Keratinocyte (primary cell): Measurements from ENCODE around the gene TRPC4AP. TPM values are rescaled to one million over a fixed set of nuclear protein-coding genes. Genes with fewer than 3 reads are reported as not detected.

Source experiments
- DNase-seq: peaks from one replicate; pipeline ENCODE4 v3.0.0-alpha.2; 2011; ENCODE audit warnings: low read depth, missing footprints, low spot score
- FAIRE-seq: peaks from 2 replicates; lab custom pipeline; 2011; peaks lifted over from hg19 to GRCh38; lab: Jason Lieb, UNC
- H2AFZ ChIP-seq: 2 replicates; pipeline ENCODE4 v1.6.0; 2012; ENCODE audit warnings: low read length, control low read depth, inconsistent platforms; ENCODE audit not compliant: control insufficient read depth
- H3K27ac ChIP-seq: 2 replicates; pipeline ENCODE4 v1.5.1; 2011; ENCODE audit warnings: low read length; ENCODE audit not compliant: control insufficient read depth, insufficient read depth
- H3K27me3 ChIP-seq: 3 replicates; pipeline ENCODE4 v1.6.0; 2011; ENCODE audit warnings: low read length; ENCODE audit not compliant: control insufficient read depth, insufficient read depth; ENCODE audit errors: extremely low read depth
- H3K36me3 ChIP-seq, 2 experiments: 2 replicates in 1 of 2; 3 replicates in 1 of 2; pipeline ENCODE4 v1.5.1; 2011; ENCODE audit warnings: low read length in 2 of 2, mild to moderate bottlenecking in 1 of 2; ENCODE audit not compliant: control insufficient read depth in 2 of 2, insufficient read depth in 2 of 2; ENCODE audit errors: extremely low read depth in 1 of 2
- H3K4me1 ChIP-seq: 3 replicates; pipeline ENCODE4 v1.5.1; 2011; ENCODE audit warnings: low read length; ENCODE audit not compliant: control insufficient read depth, insufficient read depth; ENCODE audit errors: extremely low read depth
- H3K4me2 ChIP-seq: 3 replicates; pipeline ENCODE4 v1.6.0; 2011; ENCODE audit warnings: low read depth, low read length; ENCODE audit not compliant: control insufficient read depth, insufficient read depth; ENCODE audit errors: extremely low read depth
- H3K4me3 ChIP-seq, 3 experiments: fragments of 200-600 bp in 1 of 3; sonication (generic) in 1 of 3; 2 replicates in 2 of 3; 3 replicates in 1 of 3; pipeline ENCODE4 v1.5.1; 2011 to 2016; ENCODE audit warnings: low read length in 3 of 3, mild to moderate bottlenecking in 3 of 3, control low read depth in 2 of 3, inconsistent platforms in 1 of 3, low read depth in 1 of 3, mixed read lengths in 1 of 3, mixed run types in 1 of 3, moderate library complexity in 1 of 3; ENCODE audit not compliant: control insufficient read depth in 2 of 3, insufficient read depth in 2 of 3; ENCODE audit errors: extremely low read depth in 1 of 3
- H3K79me2 ChIP-seq: 2 replicates; pipeline ENCODE4 v1.6.0; 2012; ENCODE audit warnings: low read length; ENCODE audit not compliant: control insufficient read depth, insufficient read depth
- H3K9ac ChIP-seq: 3 replicates; pipeline ENCODE4 v1.6.0; 2011; ENCODE audit warnings: low read length; ENCODE audit not compliant: control insufficient read depth, insufficient read depth; ENCODE audit errors: extremely low read depth
- H3K9me1 ChIP-seq: 3 replicates; pipeline ENCODE4 v1.6.0; 2011; ENCODE audit warnings: low read length; ENCODE audit not compliant: control insufficient read depth, insufficient read depth; ENCODE audit errors: extremely low read depth
- H3K9me3 ChIP-seq: 2 replicates; pipeline ENCODE4 v1.5.1; 2012; ENCODE audit warnings: low read depth, low read length; ENCODE audit not compliant: control insufficient read depth
- H4K20me1 ChIP-seq: 3 replicates; pipeline ENCODE4 v1.6.0; 2011; ENCODE audit warnings: low read length; ENCODE audit not compliant: control insufficient read depth, insufficient read depth; ENCODE audit errors: extremely low read depth
- EZH2 ChIP-seq: IDR thresholded peaks from one replicate; pipeline ENCODE4 v1.6.1; 2012; ENCODE audit warnings: inconsistent platforms, mild to moderate bottlenecking, low read length, moderate library complexity
- dilution Hi-C: fragments of 300-500 bp; cut with MboI; formaldehyde crosslinking; loops from one replicate; pipeline ENCODE4 v1.7.0; 2020; ENCODE audit warnings: low sequenced_read_pairs; ENCODE audit not compliant: extremely low pct_ligation_motif_present
- polyA plus RNA-seq, 5 experiments: library from polyadenylated mRNA; depleted of rRNA in 3 of 5; stranded (reverse) in 3 of 5; stranded (forward) in 1 of 5; unstranded in 1 of 5; fragments of >200 nt; gene quantifications; 1 replicate in 1 of 5; 2 replicates in 3 of 5; 3 replicates in 1 of 5; pipeline versions ENCODE4 v1.2.1 to v1.2.3, GENCODE V29; 2011 to 2012; ENCODE audit warnings: missing spikeins in 2 of 5, low read depth in 1 of 5, low replicate concordance in 1 of 5
- TF ChIP-seq, protein P1 (sequence below), 3 experiments: IDR thresholded peaks in 1 of 3; conservative IDR thresholded peaks in 1 of 3; optimal IDR thresholded peaks in 1 of 3; 2 replicates in 2 of 3; 3 replicates in 1 of 3; pipeline versions ENCODE3 to v1.5.1; 2011; ENCODE audit warnings: low read length in 3 of 3, mild to moderate bottlenecking in 3 of 3, moderate library complexity in 2 of 3, control low read depth in 1 of 3, inconsistent platforms in 1 of 3; ENCODE audit not compliant: insufficient read depth in 2 of 3; ENCODE audit errors: extremely low read depth in 1 of 3

The TRPC4AP gene
- polyA plus RNA-seq, 1 donor (not counting 4 experiments of a cell fraction or from before 2014, with no cell fraction given), result 53.9 TPM

GRCh38 chr20:35005463-35005961, 87.1 kb downstream of the TRPC4AP start:
- Histone ChIP-seq H3K9ac (no peak overlapping the region), H3K4me1 (no peaks in the 10 kb centered on the region), H3K4me3 (no peak overlapping the region), H3K27me3 (no peaks in the 10 kb centered on the region), H3K27ac (no peak overlapping the region), H3K9me3 (no peaks in the 10 kb centered on the region), H3K79me2 (no peaks in the 10 kb centered on the region), H3K36me3 (peaks cover 61 to 62% of the 10 kb centered on the region in 2 experiments), H2AFZ (no peak overlapping the region), H4K20me1 (peaks cover 3% of the 10 kb centered on the region), H3K4me2 (no peak overlapping the region), H3K9me1 (no peaks in the 10 kb centered on the region)
- no peak for FAIRE-seq
- TF ChIP-seq EZH2, result no peak
- TF ChIP-seq, protein P1, sequence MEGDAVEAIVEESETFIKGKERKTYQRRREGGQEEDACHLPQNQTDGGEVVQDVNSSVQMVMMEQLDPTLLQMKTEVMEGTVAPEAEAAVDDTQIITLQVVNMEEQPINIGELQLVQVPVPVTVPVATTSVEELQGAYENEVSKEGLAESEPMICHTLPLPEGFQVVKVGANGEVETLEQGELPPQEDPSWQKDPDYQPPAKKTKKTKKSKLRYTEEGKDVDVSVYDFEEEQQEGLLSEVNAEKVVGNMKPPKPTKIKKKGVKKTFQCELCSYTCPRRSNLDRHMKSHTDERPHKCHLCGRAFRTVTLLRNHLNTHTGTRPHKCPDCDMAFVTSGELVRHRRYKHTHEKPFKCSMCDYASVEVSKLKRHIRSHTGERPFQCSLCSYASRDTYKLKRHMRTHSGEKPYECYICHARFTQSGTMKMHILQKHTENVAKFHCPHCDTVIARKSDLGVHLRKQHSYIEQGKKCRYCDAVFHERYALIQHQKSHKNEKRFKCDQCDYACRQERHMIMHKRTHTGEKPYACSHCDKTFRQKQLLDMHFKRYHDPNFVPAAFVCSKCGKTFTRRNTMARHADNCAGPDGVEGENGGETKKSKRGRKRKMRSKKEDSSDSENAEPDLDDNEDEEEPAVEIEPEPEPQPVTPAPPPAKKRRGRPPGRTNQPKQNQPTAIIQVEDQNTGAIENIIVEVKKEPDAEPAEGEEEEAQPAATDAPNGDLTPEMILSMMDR (optimal IDR thresholded peaks at IDR 0.05 in 1 of 3, IDR thresholded peaks at IDR 0.05 in 1 of 3, conservative IDR thresholded peaks at IDR 0.05 in 1 of 3; ENCODE audit: extremely low read depth in 1 of 3, insufficient read depth in 2 of 3, low read length in 3 of 3), result no peak
- dilution Hi-C loops, result no loop called here
- no peak for DNase-seq

DNA sequence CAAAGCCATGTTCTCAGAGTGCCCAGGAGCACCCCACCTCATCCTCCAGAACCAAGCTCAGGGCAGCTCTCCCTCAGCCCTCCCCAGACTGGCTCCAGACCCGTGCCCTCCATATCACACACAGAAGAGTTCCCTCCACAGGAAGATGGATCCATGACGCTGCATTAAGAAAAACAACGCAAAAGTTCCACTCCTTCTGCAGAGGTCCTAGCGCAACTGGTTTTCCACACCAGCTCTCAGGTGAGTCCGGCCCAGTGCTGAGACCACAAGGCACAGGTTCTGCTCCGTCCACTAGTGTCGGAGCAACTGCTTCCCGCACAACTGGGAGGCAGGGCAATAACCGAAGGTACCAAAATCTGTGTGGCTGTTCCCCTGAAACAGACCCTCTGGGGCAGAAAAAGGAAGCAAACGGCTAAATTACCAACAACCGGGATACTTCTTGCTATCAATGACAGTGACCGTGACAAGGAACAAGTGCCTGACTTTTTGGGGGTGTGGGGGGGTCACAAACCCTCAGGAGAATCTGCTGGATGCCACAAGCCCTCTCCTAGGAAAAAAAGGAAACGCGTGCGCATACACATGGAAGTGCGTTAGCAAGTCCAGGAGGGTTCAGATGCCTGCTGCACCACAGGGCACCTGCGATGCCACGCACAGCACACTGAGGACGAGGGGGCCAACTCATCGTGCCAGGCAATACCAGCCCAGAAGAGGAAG, 87.7 kb downstream of the TRPC4AP start:
- no peak overlapping the region for H3K9ac ChIP-seq
- FAIRE-seq (no peak), DNase-seq (no peak)
- TF ChIP-seq, protein P1 (optimal IDR thresholded peaks at IDR 0.05 in 1 of 3, IDR thresholded peaks at IDR 0.05 in 1 of 3, conservative IDR thresholded peaks at IDR 0.05 in 1 of 3; ENCODE audit: extremely low read depth in 1 of 3, insufficient read depth in 2 of 3, low read length in 3 of 3), result no peak
- no peak for TF ChIP-seq EZH2
- peaks cover 57 to 58% of the 10 kb centered on the region in 2 experiments for H3K36me3 ChIP-seq
- H2AFZ ChIP-seq, result no peak overlapping the region
- H3K9me3 ChIP-seq, result no peaks in the 10 kb centered on the region
- no peaks in the 10 kb centered on the region for H3K27me3 ChIP-seq
- H3K4me3 ChIP-seq, result no peak overlapping the region
- dilution Hi-C loops, result no loop called here
- no peaks in the 10 kb centered on the region for H3K79me2 ChIP-seq
- peaks cover 3% of the 10 kb centered on the region for H4K20me1 ChIP-seq
- no peak overlapping the region for H3K4me2 ChIP-seq
- H3K4me1 ChIP-seq, result no peaks in the 10 kb centered on the region
- H3K27ac ChIP-seq, result no peak overlapping the region
- H3K9me1 ChIP-seq, result no peaks in the 10 kb centered on the region
